Glomerular endothelial cell (primary cell): ENCODE measurements around the gene FYN. TPM values are rescaled to one million over a fixed set of nuclear protein-coding genes. Genes with fewer than 3 reads are reported as not detected.

Experiments used
- DNase-seq: peaks from one replicate; pipeline ENCODE4 v3.0.0-alpha.2; 2011; ENCODE audit warnings: low read depth, low spot score; ENCODE audit errors: extremely low read depth
- total RNA-seq: library from RNA; depleted of rRNA; stranded (reverse); fragments of >200 nt; gene quantifications from 2 replicates; pipeline ENCODE4 v1.2.3, GENCODE V29; 2015

Gene FYN
- total RNA-seq, 1 donor from 2014 or later: 208 TPM

DNA sequence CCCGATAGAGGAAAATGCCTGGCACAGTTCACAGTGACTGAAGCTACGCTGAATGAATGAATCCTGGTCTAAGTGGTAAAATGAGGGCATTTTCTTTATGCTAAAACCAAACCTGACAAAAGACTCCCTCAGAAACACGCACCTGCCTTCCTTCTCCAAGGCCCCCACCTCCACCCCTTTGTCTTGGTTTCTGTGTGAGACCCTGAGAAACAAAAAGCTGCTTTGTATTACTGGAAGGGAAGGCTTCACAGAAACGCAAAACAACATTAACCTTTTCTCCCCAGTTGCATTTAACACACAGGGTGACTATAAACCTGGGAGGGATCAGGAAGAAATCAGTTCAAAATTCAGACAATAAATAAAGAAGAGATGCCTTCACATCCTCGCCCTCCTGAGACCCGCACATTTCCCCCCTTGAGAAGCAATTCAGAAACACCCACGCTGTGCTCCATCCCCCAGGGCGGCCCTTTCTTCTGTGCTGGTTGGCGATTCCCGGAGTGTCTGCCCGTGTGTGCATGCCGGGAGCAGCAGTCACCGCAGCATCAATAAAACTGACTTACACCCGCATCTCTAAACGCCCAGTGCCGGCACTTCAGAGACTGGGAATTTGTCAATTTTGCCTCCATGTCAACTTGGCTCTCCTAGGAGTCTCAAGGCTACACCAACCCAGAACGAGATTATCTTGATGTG, 200.3 kb downstream of the FYN start:
- DNase-seq: no peak

DNA sequence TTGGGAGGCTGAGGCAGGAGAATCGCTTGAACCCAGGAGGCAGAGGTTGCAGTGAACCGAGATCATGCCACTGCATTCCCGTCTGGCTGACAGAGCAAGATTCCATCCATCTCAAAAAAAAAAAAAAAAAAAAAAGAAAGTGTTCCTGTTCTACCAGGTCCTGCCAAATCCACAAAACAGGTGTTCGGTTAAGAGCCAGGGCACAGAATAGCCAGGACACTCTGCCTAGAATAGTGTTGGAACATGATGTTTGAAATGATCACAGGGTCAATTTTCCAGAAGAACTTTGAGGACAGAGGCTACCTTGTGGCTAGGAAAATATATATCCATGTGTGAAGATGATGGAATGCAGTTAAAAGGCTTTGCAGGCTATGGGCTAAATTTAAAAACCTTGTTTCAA, 203.9 kb downstream of the FYN start:
- DNase-seq: no peak

DNA sequence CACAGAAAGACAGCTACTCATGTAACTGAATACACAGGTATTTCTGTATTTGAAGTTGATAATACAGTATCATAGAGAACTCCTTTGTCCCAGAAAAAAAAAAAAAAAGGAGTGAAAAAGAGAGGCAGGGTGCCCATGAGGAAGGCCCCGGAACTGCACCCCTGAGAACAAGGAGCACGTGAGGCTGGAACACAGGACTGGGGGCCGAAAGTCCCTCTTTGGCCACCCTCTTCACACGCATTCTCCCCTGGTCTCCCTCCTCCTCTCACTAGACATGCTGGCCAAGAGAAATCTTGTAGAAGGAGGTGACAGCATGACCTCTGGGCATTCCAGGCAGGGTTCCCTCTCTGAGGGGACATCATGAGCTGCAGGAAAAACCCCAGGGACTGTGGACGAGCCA, 204.8 kb downstream of the FYN start:
- no peak for DNase-seq

DNA sequence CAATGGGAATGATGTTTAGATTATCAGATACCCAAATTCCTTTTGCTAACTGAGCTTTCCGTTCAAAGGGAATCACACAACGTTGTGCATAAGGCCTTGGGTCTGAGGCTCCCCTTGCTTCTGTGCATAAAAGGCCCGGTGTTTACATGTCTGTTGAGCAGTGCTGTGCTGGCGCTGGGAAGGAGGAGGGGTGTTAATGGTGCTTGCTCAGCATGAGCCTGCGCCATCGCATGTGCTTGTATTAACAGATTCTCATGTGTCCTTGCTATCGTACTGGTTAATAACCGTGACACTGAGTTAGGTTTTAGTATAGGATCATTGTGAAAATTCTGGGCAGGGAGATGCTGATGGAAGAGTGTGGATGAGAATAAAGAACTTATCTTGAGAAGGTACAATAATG, 205.3 kb downstream of the FYN start:
- DNase-seq: no peak

DNA sequence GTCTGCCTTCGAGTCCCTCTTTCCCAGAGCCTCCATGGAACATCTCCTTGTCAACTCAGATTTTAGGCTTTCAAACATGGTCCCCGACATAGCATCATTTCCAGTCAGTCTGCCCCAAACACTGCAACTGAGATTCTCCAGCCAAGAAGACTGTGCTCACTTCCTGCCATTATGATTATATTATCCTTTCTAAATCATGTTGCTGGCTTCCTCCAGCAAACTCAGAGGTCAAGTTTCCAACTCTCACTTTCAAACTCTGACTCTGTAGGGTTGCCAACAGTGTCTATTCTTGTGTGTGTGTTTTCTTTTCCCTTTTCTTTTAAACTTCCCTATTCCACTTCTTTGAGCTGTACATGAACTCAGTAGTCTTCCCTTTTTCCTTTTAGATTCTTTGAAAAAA, 206.4 kb downstream of the FYN start:
- DNase-seq: no peak

DNA sequence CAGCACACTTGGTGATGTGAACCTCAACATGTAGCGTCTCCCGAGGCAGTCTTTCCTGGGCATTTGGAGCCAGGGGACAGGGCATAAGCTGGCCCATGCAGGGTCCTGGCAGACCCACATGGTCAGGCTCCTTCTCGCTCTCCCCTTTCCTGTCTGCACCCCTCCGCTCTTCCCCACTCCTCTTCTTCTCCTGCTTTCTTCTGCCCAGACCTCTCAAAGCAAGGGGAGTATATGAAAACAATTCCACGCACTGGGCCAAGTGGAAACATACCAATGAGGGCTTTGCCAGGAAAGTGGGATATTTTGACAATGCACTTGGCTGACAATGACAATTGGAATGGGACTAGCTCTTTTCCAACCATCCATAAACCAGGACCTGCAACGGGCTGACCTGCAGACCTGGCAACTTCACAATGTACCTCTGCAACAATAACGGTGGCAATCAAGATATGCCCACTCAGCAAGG, 208.7 kb downstream of the FYN start:
- DNase-seq: no peak

DNA sequence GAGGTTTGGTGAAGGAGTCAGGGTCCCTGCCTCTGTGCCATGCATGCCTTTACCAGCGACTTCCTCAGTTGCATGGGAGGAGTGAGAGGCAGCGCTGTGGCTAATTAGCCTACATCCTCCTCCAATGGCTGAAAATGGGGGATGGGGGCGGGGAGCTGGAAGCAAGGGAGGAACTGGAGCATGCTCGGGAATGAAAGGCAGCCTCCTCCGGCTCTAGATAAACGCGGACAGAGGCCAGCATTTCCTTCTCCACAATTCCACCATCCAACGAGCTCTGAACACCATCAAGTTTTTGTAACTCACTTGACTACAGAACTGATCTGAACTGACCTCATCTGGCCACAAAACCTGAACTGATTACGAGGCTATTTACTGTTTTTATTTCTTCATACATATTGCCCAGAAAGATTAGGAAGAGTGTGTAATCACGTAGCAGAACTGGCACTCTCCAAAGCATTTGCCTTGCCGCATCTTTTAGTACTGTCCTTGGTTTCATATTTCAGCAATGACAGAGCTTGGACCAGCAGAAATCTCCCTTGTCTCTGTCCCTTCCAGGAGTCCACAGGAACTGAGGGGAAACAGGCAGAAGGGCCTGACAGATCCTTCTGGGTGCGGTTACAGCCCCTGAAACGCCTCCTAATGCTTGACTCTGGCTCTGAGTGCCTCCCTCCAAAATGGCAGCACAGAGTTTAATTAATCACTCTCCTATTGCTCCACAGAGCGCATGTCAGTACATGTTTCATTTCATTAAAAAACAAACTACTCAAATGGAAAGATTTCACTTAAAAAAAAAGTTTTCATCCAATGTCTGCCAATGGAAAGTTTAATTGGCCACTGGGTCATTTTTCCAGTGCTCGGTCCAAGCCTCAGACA, 209.3 kb downstream of the FYN start:
- DNase-seq: no peak

DNA sequence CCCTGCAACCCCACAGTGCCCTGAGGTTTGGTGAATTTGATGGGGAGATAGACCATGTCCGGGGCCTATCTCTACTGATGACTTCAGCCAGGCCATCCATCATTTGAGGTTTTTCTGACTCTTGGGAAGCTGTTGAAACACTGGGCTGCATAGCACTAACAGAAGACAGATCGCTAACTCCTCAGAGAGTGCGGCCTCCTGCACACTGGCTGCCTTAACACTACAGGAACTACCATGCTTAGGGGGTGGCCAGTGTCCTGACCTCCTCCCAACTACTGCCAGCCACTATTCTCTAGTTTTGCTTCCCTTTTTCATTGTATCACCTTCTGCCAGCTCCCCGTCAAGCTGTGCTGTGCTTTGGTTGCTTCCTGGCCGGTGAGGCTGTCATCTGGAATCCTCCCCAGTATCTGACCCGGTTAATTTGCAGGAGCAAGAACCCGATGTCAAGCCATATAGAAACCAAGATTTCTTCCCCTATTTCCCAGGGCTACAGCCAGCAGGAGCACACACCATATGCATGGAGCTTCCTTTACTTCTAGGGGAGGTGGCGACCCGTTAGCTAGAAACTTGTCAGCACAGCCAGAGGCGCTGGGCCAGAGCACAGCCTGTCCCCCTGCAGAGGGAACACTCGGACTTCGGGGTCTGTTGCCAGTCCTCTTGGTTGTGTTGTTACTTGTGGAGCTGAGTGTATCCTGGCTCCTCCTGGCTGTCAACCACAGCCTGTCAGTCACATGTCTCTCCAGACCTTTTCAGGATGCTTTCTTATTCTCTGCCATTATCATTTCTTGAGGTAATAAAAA, 210.3 kb downstream of the FYN start:
- no peak for DNase-seq

DNA sequence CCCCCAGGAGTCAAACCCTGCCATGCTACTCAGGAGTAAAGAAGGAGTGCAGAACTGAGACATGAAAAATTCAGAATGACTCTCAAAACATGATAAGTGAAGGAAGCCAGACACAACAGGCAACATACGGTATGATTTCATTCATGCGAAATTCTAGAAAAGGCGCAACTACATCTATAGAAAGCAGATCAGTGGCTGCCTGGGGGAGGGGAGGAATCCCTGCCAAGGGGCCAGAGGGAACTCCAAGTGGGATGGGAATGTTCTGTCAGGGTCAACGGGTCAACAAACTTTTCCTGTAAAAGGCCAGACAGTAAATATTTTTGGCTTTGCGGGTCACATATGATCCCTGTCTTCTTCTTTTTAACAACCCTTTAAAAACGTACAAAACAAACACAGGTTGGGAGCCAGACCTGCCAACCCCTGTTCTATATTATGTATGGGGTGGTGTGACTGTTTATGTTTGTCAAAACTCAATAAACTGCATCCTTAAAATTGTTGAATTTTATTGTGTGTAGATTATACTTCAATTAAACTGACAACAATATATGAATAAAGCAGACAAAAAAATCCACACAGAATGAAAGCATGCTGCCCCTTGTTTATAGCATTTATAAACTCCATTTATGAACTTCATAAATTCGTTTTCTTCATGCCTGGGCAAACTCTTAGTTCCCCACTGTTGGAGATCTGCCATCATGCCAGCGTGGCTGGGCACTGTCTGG, 211.0 kb downstream of the FYN start:
- DNase-seq: no peak

DNA sequence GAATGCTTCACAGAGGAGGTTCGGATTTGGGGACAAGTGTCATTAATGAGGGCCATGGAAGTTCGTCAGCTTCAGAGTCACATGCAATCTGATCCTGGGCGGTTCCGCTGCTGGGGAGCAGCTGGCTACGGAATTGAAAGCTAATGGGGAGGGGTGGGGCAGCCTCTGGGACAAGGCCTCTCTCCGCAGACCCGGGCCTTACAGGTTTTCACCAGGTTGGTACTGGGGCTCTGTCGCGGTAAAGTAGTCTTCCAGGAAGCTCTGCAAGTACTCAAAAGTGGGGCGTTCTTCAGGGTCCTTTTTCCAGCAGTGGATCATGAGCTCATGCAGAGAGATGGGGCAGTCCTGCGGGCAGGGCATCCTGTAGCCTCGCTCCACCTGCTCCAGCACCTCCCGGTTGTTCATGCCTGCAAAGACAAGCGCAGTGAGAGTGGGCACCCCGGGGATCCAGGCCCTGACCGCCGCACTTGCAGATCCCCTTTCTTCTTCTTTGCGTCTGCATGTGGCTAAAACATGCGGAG, 211.7 kb downstream of the FYN start:
- DNase-seq: no peak

DNA sequence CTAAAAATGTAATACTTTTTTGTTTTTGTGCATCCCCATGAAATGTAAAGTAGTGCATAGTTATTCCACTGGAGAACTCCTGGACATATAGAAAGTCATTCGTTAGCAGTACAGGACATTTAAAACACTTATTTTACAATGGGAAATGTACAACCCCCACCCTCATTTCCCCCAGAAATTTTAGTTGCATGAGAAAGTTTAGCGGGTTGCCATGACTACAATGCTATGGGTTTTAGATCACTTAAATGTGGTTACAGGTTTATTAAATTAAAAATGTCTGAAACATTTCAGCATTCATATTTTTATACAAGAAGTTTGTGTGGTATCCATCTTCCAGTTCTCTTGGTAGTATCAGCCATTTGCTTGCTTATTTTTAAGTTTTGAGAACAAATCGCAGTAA, 212.7 kb downstream of the FYN start:
- no peak for DNase-seq

DNA sequence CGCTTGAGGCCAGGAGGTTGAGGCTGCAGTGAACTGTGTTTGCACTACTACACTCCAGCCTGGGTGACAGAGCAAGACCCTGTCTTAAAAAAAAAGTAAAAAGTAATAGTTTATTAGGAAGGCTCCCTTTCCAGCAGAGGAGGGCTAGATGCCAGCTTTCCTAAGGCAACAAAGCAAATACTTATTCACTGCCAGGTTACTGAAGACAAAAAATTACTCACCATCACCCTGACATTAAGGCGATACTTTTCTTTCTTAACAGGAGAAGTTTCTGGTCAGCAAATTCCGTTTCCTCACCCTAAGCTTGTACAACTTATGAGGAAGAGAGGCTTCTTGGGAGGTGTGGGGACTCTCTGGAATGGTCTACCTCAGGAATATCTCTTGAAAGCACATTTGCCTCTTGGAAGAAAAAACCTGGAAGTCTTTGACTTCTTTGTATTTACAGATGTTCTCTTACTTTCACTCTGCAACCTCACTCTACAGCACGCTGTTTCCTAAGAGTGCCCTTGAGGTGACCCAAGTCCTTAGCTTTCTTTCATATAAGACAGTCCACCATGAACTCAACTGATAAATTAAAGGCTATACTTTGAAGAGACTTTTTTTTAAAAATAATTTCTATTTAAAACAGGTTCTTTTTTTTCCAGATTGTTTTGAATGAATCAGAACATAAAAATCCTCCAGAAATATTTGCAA, 214.6 kb downstream of the FYN start:
- DNase-seq: no peak

DNA sequence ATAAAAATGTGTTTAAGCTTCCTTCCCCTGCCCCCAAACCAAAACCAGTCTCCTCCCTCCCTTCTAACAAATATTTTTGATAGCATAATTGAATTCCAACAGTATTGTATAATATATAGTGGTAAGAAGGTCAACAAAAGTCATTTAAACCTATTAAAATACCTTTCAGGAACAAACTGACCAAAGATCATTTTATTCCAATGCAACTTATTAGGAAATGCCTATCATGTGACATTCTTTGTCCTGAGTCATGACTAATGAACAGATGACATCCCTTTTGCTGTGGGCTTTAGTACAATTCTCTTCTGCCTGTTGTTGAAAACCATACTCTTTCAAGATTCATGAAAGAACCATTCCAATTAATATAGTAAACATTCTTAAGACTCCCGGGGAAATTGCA, 216.1 kb downstream of the FYN start:
- DNase-seq: peak; percentile 41

DNA sequence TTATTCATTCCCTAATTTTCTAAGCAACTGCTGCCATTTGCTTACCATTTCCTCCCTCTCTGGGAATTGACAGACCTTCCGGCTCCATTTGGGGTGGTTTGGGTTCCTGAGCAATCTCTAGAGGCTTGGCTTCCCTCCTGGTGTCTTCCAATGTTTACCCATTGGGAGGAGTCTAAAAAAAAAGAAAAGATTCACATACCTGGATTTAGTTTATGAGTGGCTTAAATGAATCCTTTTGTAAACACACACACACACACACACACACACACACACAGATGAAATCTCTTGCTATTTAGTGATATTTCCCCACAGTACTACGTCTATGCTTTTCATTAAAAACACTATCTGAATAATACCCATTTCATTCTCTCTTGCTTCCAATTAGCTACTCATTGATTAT, 219.3 kb downstream of the FYN start:
- DNase-seq: no peak

DNA sequence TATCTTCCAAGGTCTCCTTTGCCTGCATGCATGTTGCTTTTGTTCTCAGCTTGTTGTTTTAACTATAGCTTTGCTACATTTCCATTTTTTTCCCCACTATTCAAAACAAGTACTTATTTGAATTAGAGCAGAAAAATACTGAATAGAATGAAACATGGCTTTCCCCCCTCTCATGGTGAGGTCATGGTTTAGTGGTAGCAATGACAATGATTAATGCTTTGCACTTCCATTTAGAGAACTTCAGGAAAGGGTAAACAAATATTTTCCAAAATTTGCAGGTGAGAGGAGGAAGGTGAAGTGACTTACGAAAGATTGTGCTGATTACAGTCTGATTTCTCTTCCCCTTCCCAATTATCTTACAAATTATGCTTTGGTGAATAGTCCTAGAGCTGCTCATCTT, 219.8 kb downstream of the FYN start:
- DNase-seq: no peak

DNA sequence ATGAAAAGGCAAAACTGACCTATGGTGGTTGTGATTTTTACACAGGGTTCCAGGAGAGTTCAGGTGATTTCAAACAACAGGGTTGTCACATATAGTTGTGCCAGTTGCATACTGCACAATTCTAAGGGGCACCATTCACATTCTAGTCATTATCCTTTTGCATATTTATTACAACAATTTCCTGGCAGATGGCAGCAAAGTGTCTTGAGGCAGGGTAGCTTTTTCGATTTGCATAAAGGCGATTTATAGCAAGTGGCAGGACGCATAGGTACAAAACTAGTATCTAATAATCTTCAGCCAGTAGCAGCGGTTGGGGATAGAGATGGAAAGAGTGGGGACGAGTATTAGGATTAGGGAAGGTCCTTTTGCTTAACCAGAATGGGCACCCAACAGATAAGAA, 221.1 kb downstream of the FYN start:
- no peak for DNase-seq

DNA sequence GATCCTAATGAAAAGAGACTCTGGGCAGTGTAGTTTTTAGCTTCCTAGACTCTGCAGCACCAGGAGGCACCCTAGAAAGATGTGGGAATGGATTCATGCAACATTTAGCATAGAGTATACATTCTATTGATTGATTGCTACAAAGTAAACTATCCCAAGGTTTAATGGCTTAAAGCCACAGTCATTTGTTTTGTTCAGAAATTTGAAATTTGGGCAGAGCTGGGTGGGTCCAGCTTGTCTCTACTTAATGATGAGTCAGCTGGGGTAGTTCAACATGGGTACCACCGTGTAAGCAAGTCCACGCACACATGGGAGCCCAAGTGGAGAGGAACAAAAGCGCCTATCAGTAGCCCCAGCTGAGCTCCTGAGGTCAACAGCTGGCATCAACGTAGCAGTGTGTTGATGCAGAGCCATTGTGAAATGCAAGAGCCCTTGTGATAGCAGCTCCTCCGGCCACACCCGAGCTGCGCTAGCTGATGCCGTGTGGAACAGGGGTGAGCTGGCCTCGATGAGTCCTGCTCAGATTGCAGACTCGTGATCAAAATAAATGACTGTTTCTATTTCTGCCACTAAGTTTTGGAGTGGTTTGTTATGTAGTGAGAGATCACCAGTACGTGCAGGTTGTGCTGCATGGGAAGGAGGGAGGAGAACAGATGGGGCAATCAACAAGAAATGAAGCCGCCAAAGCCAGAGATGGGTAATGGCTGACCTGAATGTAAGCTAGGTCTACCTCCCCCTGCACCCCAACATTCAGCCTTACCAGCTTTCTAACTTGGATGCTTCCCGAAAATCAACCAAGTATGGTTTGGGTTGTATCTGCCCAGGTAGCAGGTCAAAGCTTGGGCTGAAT, 221.8 kb downstream of the FYN start:
- DNase-seq: no peak

DNA sequence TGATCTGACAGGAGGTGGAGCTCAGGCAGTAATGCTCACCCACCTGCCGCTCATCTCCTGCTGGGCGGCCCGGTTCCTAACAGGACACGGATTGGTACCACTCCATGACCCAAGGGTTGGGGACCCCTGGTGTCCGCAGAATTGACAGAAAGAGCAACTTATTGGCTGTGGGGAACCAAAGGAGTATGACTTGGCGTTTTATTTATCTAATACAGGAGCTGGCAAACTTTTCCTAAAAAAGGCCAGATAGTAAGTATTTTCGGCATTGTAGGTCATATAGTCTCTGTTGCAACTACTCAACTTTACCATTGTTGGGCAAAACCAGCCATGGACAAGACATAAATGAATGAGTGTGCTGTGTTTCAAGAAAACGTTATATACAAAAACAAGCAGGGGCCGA, 223.2 kb downstream of the FYN start:
- DNase-seq: no peak

DNA sequence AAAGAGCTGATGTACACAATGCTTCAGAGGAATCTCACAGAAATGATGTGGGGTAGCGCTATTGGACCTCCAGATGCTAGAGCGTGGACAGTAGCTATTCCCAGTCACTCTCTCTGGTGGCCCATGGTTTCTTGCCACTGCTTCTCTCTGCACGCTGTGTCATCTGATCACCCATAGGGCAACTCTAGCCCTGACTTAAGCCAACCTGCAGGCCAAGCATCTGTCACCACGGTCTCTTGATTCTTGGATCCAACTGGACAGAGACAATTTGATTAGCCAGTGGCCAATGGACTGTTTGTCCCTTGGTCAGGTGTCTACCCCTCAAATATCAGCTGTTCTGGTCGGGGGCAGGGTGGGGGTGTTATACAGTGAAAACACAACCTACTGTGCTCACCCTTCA, 225.2 kb downstream of the FYN start:
- DNase-seq: no peak
